Measurements from ENCODE around the gene MAP3K8.

- TF ChIP-seq GATA2 (IDR thresholded peaks at IDR 0.05; ENCODE audit: low read depth, low read length) (no peak), GATA3 (IDR thresholded peaks at IDR 0.05; ENCODE audit: low read depth, low read length) (no peak)
These were observed 13.2 kb upstream of the MAP3K8 start for GRCh38 chr10:30420766-30421165.

All from SH-SY5Y (cell line).